ENCODE measurements around the gene UNKL.

Gene UNKL

DNA sequence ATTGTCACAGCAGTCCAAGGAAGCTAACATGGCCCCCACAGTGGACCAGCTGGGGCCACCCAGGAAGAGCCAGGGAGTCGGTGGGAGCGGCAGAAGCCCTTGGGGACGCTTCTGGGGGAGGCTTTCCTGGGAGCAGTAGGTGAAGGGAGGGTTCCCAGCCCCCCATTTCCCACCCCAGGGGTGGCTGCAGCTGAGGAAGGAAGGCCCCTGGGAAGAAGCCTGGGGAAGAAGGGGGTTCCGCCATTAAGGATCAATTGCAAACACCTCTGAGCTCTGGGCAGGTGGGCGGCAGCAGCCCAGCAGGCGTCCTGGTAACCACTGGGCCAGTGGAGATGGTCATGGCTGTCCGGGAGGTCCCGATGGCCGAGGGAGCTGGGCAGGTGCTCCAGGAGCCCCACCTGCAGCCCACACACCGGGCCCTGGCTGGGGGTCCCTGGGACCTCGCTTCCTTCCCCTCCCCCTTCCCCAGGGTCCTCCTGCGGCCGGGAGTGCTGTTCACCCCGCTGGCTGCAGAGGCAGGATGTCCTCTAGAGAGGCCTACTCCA, 15.8 kb upstream of the UNKL start:
- DNase-seq (ENCODE audit: low spot score) (no peak), ATAC-seq (ENCODE audit: low read depth) (no peak)
- no peak overlapping the region for H3K4me3 ChIP-seq (ENCODE audit: severe bottlenecking)
- no peaks in the 10 kb centered on the region for H3K36me3 ChIP-seq (ENCODE audit: low read depth)
- no peaks in the 10 kb centered on the region for H3K4me1 ChIP-seq (ENCODE audit: insufficient read depth, poor library complexity, severe bottlenecking)
- TF ChIP-seq, protein P1, sequence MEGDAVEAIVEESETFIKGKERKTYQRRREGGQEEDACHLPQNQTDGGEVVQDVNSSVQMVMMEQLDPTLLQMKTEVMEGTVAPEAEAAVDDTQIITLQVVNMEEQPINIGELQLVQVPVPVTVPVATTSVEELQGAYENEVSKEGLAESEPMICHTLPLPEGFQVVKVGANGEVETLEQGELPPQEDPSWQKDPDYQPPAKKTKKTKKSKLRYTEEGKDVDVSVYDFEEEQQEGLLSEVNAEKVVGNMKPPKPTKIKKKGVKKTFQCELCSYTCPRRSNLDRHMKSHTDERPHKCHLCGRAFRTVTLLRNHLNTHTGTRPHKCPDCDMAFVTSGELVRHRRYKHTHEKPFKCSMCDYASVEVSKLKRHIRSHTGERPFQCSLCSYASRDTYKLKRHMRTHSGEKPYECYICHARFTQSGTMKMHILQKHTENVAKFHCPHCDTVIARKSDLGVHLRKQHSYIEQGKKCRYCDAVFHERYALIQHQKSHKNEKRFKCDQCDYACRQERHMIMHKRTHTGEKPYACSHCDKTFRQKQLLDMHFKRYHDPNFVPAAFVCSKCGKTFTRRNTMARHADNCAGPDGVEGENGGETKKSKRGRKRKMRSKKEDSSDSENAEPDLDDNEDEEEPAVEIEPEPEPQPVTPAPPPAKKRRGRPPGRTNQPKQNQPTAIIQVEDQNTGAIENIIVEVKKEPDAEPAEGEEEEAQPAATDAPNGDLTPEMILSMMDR (IDR thresholded peaks at IDR 0.05; ENCODE audit: poor library complexity, severe bottlenecking), result no peak
- no peaks in the 10 kb centered on the region for H3K9me3 ChIP-seq (ENCODE audit: severe bottlenecking)
- no peak overlapping the region for H3K27ac ChIP-seq (ENCODE audit: poor library complexity, severe bottlenecking)
- H3K27me3 ChIP-seq (ENCODE audit: insufficient read depth, poor library complexity, severe bottlenecking), result no peaks in the 10 kb centered on the region

DNA sequence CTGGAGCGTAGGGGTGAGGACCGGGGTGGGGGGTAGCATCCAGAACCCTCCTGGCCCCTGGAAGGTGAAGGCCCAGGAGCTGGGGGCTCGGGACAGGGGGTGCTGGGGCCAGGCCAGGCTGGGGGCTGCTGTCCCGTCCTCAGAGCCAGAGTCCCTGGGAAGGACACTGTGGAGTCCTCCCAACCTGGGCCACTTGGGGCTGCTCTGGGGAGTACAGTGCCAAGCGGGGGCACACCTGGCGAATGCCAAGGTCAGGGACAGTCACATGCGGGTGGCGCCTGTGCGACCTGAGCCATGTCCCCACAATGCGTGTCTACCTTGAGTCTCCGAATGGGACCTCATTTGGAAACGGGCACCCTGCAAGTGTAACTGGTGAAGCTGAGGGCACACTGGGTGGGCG, 15.1 kb upstream of the UNKL start:
- H3K27ac ChIP-seq (ENCODE audit: poor library complexity, severe bottlenecking), result no peak overlapping the region
- no peak overlapping the region for H3K4me3 ChIP-seq (ENCODE audit: severe bottlenecking)
- H3K27me3 ChIP-seq (ENCODE audit: insufficient read depth, poor library complexity, severe bottlenecking), result no peaks in the 10 kb centered on the region
- H3K4me1 ChIP-seq (ENCODE audit: insufficient read depth, poor library complexity, severe bottlenecking), result no peaks in the 10 kb centered on the region
- ATAC-seq (ENCODE audit: low read depth) (no peak), DNase-seq (ENCODE audit: low spot score) (peak; percentile 60)
- H3K36me3 ChIP-seq (ENCODE audit: low read depth), result no peaks in the 10 kb centered on the region
- TF ChIP-seq, protein P1 (IDR thresholded peaks at IDR 0.05; ENCODE audit: poor library complexity, severe bottlenecking), result no peak
- no peaks in the 10 kb centered on the region for H3K9me3 ChIP-seq (ENCODE audit: severe bottlenecking)

DNA sequence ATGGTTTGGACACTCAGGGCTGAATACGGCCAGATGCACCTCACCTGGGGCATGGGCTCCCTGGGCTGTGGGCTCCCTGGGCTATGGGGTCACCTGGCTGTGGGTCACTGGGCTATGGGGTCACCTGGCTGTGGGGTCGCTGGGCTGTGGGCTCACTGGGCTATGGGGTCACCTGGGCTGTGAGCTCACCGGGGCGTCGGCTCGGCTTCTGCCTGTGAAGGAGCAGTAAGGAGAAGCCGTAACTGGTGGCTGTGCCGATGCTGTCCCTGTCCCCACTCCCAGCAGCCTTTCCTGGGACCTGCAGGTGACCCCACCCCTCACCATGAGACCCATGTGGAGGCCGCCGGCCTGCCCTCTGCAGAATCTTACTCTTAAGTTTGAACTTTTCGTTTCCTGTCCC, 14.5 kb upstream of the UNKL start:
- TF ChIP-seq, protein P1 (IDR thresholded peaks at IDR 0.05; ENCODE audit: poor library complexity, severe bottlenecking), result no peak
- H3K27ac ChIP-seq (ENCODE audit: poor library complexity, severe bottlenecking), result no peak overlapping the region
- no peak for DNase-seq (ENCODE audit: low spot score)

DNA sequence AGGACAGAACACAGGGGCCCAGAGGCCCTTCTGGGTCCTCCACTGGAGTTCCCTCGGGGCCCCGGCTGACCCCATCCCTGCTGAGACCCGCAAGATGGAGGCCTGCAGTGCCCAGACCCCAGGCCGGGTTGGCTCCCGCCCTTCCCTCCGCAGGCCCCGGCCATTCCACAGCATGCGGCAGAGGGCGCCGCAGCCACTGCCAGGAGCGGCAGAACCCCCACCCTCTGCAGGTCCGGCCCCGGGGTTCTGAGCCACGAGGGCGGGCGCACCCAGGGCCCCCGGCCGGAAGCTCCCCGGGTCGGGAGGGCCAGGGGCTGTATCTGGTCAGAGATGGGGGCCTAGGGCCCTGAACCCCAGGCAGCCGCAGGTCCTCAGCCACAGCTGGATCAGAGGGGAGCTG, 14.0 kb upstream of the UNKL start:
- Histone ChIP-seq H3K27ac (ENCODE audit: poor library complexity, severe bottlenecking) (no peak overlapping the region), H3K9me3 (ENCODE audit: severe bottlenecking) (no peaks in the 10 kb centered on the region), H3K4me3 (ENCODE audit: severe bottlenecking) (no peak overlapping the region), H3K4me1 (ENCODE audit: insufficient read depth, poor library complexity, severe bottlenecking) (no peaks in the 10 kb centered on the region), H3K27me3 (ENCODE audit: insufficient read depth, poor library complexity, severe bottlenecking) (no peaks in the 10 kb centered on the region), H3K36me3 (ENCODE audit: low read depth) (no peaks in the 10 kb centered on the region)
- peak; percentile 57 for DNase-seq (ENCODE audit: low spot score)
- TF ChIP-seq, protein P1 (IDR thresholded peaks at IDR 0.05; ENCODE audit: poor library complexity, severe bottlenecking), result no peak
- peak; percentile 11; the same call in 1 of the 3 replicates for ATAC-seq (ENCODE audit: low read depth)

More for the DNA sequence above, 14.5 kb upstream of the UNKL start:
- ATAC-seq (ENCODE audit: low read depth), result no peak
- no peak overlapping the region for H3K4me3 ChIP-seq (ENCODE audit: severe bottlenecking)
- no peaks in the 10 kb centered on the region for H3K36me3 ChIP-seq (ENCODE audit: low read depth)
- H3K9me3 ChIP-seq (ENCODE audit: severe bottlenecking), result no peaks in the 10 kb centered on the region
- no peaks in the 10 kb centered on the region for H3K4me1 ChIP-seq (ENCODE audit: insufficient read depth, poor library complexity, severe bottlenecking)
- H3K27me3 ChIP-seq (ENCODE audit: insufficient read depth, poor library complexity, severe bottlenecking), result no peaks in the 10 kb centered on the region

All from RWPE2 (cell line).